ENCODE data around the gene F11R.
"Not testable (repeated sequence)": the region's sequence is repeated elsewhere in the genome, so short reads cannot be mapped to it uniquely, and the experiment has no call there.

The F11R gene

DNA sequence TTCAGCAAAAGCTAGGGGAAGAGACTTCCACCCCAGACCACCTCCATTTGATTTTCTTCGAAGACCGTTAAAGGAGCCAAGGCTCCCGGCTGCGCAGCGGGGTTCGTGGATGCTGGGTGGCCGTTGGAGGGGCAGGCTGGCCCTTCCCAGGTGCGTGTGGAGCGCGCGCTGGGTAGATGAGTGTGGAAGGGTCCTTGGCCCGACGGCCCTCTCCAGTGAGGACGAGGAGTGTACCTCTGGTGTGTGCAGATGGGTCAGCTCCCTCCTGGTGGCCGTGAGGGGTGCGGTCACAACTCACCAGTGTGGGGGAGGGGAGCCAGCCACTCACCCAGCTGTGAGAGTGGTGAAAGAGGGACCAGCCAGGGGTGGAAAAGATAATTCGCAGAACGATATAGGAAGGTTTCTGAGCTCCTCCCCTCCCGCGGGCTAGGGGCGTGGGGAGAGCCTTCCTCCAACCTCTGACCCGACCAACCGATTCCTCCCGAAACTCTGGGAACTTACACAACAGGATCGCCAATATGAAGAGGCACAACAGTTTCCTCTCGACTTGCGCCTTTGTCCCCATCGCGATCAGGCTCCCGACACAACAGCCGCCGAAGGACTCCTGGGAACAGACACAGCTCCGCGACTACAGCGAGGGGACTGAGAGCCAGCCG, at the start of gene F11R:
Gene F11R (minus strand): TSS at position 644 of the 656 bp plus-strand sequence. CDS start 79 bp downstream, at position 565.
- peak; percentile 63 for DNase-seq

DNA sequence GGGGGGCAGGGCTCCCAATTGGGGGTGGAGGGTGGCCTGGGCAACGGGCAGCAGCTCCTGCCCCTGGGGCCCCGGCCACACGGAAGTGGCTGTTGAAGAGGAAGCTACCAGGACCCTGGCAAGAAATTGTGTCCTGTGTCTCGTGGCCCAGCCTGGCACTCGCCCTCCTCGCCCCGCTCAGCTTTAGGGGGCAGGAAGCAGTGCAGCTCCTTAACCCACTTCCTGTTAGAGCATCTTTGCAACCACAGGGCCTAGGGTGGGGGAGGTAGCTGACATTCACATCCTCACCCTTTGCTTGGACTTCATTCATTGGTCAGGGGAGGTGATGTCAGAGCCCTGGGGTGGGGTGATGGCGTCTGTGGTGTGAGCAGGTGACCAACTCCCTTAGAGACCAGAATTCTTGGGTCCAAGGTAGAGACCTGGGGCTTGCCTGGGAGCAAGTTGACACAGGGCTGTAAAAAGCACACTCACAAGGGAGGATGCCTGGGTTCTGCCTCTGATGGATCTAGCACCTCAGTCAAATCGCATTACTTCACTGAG, 48.8 kb upstream of the F11R start, which contains the start of gene ARHGAP30:
Gene ARHGAP30 (minus strand): TSS at position 161 of the 540 bp plus-strand sequence. CDS start 267 bp downstream, outside the sequence.
- peak; percentile 86 for DNase-seq

DNA sequence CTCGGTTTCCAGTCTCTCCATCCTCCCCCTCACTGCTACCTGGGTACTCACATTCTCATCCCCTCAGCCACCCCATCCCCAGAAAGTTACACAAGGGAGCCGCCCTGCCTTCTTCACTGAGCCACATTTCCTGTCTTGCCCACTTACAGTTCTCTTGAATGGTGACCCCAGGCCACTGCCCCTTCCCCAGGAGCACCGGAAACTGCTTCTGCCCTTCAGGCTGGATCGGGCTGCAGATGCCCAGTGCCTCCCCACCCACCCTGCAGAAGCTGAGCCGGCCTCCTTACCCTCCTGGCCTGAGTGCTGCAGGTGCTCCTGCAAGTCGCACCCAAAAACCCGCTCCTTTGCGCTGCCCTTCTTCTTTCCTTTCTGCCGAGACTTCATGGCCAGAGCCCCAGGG, 48.3 kb upstream of the F11R start:
- DNase-seq, result no peak

DNA sequence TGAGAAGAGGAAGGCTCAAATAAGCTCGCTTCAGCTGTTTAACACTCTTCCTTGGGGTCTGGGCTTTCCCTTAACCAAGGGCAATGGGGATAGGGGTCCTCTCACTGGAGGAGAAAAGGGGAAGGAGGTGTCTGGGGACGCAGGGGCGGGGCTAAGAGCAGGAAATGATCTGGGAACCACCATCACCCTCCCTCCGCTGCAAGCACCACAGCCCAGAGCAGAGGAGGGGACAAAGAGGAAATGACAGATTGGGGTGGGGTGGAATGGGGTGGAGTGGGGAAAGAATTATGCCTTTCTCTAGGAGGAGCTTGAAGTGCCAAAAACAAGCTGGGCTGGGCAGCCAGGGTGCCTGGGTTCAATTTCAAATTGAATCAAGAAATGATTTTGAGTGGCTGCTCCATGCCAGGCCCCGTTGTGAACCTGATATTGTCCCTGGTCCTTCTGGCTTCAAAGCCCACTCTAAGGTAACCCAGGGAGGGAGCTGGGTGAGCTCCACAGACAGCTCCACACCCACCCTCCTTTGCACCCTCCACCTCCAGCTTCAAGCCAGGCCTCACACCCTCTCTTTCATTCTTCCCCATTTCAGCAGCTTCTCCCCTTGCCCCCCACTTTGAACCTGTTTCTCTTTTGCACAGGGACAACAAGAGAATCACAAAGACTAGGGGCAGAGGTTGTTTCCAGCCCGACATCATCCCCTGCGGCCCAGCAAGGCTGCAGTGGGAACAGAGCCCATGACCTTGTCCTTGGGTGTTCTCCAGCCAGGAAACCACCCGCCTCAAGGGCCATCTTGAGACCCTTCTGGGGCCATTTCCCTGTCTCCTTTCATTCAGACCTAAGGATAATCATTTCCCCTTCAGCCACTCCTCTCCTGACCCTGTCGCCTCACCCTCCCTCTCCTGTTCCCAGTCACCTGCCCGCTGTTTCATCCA, 47.6 kb upstream of the F11R start:
- DNase-seq, result peak; percentile 84

DNA sequence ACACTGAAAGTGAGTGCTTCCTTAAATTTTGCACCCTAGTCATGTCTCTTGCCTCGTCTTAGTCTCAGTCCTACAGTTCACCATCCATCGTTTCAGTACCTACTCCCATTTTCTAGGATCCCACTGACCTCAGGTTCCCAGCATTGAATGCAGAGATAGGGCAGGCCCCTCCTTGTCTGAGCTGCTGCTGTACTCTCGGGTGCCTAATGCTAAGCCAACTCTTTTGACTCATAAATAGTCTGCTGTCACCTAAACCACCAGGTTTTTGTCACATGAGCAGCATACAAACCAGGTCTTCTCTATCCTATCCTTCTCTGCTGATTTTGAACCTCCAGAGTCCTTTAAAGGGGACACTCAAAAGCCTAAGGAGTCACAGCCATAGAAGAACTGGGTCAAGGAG, 45.7 kb upstream of the F11R start:
- no peak for DNase-seq

DNA sequence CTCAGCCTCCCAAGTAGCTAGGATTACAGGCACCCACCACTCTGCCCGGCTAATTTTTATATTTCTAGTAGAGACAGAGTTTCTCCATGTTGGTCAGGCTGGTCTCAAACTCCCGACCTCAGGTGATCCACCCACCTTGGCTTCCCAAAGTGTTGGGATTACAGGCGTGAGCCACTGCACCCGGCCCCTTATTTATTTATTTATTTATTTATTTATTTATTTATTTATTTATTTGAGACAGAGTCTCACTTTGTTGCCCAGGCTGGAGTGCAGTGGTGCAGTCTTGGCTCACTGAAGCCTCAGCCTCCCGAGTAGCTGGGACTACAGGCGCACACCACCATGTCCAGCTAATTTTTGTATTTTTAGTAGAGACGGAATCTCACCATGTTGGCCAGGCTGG, 44.7 kb upstream of the F11R start:
- DNase-seq, result not testable (repeated sequence)

DNA sequence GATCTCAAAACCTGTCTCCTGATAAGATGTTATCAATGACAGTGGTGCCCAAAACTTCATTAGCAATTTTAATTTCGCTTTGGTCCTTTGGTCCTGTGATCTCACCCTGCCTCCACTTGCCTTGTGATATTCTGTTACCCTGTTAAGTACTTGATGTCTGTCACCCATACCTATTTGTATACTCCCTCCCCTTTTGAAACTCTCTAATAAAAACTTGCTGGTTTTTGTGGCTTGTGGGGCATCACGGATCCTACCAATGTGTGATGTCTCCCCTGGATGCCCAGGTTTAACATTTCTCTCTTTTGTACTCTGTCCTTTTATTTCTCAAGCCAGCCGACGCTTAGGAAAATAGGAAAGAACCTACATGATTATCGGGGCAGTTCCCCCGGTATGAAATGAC, 43.0 kb upstream of the F11R start:
- DNase-seq, result not testable (repeated sequence)

DNA sequence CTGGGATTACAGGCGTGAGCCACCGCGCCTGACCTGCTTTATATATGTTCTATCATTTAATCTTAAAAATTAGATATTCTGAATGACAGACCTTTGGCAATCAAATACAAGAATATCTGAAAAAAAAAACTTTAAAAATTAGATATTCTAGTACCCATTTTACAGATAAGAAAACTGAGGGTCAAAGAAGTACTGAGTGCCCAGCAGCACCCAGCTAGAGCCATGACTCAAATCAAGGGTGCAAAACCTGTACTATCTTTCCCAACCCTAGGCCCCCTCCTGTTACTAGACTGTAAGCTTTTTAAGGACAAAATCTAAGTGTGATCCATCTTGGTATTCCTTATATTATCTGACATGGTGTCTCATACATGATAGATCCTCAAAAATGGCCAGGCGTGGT, 40.5 kb upstream of the F11R start:
- no peak for DNase-seq

DNA sequence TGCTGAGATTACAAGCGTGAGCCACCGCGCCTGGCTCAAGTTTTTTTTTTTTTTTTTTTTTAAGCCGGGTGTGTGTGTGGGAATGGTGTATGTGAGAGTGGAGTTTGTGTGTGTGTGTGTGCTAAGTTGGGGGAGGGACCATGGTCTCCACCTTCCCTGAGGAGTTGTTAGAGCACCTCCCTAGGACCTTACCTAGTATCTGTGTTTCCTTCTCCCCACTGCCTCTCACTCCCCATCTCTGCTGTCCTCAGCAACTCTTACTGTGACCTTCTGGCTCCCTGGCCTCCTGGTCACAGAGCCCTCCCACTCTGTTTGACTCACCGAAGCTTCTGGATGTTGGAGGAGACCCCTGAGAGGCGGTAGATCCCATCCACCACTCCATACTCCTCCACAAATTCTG, 38.3 kb upstream of the F11R start:
- DNase-seq, result no peak

DNA sequence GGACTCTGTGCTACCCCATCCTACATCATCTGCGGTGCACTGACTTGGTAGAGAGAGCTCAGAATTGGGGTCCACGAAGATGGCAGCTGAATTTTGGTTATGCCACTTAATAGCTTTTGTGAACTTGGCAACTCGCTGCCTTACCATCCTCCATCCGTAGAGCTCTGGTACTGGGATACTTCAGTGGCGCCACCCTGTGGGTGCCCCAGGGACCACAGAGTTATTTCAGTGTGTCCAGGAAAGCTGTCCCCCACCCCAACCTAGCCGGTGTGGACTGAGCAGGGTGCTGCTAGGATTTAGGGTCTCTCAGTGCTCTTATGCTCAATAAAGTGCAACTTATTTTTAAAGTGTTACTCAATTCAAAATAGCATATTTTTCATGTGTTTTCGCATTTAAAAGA, 33.9 kb upstream of the F11R start:
- DNase-seq, result no peak

DNA sequence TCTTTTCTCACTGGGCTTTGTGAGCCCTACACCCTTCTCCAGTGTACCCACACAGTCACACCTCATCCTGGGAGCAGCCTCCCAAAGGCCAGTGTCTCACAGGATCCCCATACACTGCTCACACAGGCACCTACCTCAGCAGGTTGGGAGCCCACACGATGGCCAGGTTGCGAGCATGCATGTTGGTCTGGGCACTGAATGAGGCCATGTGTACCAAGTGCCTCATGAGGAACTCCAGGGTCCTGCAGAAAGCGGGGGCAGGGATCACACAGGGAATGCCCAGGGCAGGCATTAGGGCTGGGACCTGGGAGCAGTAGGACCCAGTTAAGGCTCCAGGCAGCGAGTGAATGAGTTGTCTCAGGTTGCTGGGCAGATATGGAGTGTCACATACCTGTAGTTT, 33.3 kb upstream of the F11R start:
- no peak for DNase-seq

DNA sequence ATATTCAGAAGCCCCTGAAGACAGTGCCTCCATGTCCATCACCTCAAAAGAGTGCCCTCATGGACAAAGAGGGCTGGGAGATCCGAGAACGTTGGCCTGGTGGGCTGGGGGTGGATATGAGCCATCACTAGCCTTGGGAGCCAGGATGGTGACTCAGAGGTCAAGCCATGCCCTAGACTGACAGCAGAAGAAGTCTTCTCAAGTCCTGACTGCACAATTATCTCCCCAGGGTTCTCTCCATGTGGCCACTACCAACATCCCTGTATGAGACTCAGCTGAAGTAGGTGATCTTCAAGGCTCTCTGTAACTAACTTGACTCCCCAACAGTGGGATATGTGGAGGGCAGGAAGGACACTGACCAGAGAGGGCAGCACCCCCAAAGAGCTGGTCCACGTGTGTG, 31.9 kb upstream of the F11R start:
- DNase-seq, result no peak

DNA sequence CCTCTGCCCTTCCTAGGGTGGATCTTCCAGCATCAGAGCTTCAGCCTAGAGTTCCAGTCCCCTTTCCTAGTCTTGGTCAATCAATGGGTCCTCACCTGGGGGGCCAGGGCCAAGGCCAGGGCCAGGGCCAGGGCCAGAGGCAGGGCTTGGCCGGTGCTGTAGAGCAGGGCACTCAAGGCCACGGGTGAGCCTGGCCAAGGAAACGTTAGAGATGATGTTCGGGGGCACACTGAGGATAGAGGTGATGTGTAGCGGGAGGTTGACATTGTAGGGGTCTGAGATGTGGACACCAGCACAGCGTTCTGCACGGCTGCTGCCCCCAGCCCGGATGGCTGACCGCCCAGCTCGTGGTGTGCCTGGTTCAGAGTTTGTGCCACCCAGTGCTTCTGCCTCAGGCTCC, 30.3 kb upstream of the F11R start:
- no peak for DNase-seq

DNA sequence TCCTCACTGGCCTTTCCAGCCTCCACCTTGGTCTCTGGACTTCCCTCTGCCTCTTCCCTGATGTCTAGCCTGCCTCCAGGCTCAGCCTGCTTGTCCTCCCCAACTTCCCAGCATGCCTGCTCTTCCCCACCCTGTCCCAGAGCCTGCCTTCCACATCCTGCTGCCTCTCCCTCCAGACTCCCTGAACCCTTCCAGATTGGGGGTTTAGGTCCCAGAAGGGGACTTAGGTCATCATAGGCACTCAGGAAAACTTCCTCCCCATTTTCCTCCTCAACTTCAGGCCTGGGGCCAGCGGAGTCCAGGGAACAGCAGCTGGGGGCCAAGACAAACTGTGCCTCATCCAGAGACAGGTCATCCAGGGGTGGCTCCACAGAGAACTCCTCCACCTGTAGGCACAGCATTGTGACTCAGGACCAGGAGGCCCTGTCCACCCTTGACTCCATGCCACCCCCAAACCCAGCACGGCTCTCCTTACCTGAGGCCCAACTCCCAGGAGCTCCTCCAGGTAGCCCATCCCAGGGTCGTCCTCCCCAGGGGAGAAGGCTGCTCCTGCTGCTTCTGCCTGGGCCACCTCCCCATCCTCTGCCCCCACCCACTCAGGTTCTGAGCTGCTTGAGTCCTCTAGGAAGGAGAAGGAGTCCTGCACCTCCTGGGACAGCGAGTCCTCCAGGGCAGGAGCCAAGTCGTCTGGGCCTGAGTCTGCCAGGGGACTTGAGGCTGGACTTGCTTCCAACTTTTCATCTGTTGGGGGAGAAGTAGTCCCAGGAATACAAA, 28.2 kb upstream of the F11R start:
- DNase-seq, result no peak

DNA sequence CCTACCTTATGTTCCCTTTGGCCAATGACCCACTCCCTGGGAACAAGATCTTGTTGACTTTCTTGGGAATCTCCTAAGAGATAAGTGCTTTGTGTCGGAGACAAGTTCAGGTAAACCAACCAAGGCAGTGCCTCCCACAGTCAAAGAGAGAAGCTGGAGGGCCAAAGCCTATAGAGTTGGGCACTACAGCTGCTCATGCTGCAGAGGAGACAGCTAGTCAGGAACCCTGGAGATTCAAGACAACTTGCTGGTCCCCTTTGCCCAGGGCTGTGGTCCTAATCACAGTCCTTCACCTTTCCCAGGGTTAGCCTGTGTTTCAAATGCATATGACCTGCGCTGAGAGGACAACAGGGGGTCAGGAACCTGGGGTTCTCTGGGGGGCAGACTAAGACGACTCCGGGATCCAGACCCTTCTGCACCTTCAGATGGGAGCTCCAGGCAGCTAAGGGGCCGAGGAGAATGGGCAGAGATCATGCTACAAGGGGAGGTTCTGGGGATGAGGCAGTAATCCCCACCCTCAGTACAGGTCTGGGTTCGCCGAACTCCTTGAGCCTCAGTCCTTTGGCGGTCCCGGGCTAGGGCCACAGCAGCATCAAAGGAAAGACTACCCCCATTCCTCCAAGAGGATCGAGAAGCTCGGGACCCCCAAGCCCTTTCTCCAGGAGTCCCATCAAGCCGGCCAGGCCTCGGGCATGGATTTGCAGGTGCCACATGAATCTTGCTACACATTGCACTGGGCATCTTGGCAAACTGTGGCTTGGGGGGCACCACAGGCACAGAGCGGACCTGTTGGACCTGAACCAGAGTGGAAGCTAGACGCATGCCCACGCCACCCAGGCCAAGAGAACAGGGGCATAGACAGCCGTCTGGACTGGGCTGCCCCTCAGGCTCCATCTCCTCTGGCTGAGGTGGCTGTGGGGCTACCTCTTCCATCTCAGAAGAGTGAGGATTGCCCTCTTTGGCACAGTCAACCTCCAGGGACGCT, 26.8 kb upstream of the F11R start:
- DNase-seq, result no peak

DNA sequence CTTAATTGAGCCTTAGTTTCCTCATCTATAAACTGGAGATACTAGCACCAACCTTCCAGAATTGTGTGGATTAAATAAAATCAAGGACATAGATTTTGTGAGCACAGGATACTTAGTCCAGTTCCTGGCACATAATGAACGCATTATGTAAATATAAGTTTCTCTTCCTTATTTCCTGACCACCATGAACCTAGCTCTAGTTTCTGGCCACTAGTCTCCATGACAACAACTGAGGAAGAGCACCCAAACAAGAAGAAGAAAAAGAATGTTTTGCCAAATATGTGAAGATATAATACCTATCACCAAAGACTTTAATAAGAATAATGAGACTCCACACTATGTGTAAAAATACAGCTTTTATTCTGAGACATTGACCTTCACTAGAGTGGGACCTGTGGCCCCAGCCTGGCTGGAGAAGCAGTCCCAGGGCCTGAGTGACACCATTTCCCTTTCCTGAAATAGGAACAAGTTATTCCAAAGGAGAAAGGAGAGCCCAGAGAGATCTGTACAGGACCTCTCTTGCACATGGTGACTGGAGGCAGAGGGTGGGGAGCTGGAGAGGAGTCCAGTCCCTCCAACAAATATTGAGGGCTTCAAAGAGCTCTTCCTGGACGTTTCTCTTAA, 25.8 kb upstream of the F11R start:
- DNase-seq, result no peak

DNA sequence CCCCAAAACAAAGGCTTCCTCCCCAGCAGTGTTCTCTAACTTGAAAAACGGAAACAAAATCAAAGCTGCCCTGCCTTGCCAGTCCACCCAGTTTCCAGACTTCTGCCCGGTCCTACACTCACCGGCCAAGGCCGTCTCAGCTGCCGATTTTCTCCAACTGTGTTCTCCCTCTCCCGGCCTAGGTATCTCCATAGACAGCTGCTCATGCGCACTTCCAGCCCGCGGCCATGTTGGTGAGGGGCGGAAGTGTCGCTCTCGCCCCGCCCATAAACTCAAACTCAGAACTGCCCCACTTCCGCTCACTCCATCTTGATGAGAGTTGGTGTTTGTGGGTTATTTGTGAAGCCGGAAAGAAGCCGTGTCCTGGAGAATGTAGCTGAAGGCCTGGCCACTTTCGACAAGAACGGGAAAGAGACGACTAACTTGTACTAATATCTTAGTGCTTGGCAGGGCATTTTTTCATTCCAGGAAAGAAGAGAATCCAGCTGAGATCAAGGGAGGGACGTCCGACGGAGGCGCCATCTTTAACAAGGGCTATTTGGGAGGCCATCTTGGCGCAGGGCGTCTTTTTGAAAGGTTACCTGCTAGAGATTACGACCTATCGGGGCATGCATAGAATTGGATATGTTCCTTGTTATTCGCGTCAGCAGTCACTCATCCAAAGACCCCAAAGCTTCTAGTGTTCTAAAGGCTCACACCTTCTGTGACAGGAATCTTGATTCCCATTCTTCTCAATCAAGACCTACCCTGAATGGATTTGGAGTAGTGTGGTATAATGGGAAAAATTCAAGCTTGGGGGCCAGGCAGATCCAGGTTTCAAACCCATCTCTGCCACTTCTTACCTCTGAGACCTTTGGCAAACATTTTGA, 25.0 kb upstream of the F11R start, which contains the start of gene USF1:
Gene USF1 (minus strand): TSS at position 242 of the 869 bp plus-strand sequence. CDS start 2,702 bp downstream, outside the sequence.
- peak; percentile 98 for DNase-seq

DNA sequence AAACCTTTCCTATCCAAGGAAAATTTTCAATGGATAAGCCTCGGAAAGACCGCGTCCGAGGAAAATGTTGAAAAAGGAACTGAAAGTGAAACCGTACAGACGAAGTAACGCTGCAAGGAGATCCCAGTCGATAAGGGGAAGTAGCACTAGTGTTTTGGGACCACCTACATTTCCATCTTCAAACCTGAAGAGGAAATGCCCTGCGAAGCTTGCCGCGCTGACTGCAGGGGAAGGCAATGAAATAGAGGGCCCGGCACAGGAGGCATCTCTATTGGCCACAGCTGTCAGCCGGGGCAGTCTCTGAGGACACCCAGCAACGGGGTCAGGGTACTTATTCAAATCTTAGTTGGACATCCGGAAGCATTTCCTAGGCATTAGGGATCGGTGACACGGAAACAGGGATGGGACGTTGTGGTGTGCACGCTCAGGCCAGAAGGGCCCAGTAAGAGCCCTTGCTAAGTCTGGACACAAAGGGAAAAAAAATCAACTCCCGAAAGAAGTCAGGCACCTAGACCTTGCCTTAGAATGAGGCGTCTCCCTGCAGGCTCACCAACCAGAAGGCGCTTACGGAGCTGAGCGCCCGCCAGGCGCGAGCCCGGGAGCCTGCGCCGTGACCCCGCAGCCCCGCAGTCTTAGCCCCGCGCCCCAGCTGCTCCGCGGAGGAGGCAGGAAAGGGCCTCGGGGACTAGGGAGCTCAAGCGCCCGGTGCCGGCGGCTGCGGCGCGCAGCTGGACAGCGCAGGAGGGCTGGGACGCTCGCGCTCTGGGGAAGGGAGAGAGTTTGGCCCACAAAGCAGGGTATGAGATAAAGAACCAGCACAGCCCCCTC, 24.2 kb upstream of the F11R start:
- DNase-seq, result peak; percentile 60

DNA sequence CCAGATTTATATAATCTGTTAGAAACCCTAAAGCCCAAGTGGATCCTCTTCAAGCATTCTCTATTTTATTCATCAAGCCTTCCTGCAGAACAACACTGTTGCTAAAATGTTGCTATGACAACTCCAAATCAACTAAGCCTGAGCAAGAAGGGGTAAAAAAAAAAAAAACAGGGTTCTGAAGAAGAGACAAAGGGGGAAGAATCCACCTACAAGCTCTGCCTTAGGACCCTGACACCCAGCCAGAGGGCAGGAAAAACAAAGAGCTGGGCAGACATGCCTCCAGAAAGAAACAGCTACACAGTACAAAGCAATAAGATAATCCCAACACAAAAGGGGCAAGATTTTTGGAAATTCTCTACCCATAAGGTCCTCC, 23.6 kb upstream of the F11R start:
- DNase-seq, result no peak
